OCI-LY1 (cell line): ENCODE results near the gene PARD3.

Experiments used
- H2AFZ ChIP-seq: fragments of 200-600 bp; sonication (generic), shearing (Covaris generic); 2 replicates; pipeline ENCODE4 v1.6.0; 2014; ENCODE audit warnings: antibody characterized with exemption, mild to moderate bottlenecking, low read length
- H3F3A ChIP-seq: fragments of 200-600 bp; sonication (generic), shearing (Covaris generic); 2 replicates; pipeline ENCODE4 v1.6.0; 2014; ENCODE audit warnings: mild to moderate bottlenecking, antibody characterized with exemption, low read length, moderate library complexity; ENCODE audit not compliant: insufficient read depth
- H3K27ac ChIP-seq: fragments of 200-600 bp; sonication (generic); 2 replicates; pipeline ENCODE4 v1.5.1; 2014; ENCODE audit warnings: low read length, mixed run types, mild to moderate bottlenecking, low read depth; ENCODE audit not compliant: poor library complexity, severe bottlenecking
- H3K27me3 ChIP-seq: fragments of 200-600 bp; sonication (generic); 2 replicates; pipeline ENCODE4 v1.6.0; 2014; ENCODE audit warnings: antibody characterized with exemption, mild to moderate bottlenecking, low read length, moderate library complexity; ENCODE audit not compliant: insufficient read depth
- H3K36me3 ChIP-seq: fragments of 200-600 bp; sonication (generic); 2 replicates; pipeline ENCODE4 v1.6.1; 2014; ENCODE audit warnings: mild to moderate bottlenecking, antibody characterized with exemption, low read length, moderate library complexity, mixed read lengths; ENCODE audit not compliant: insufficient read depth
- H3K4me1 ChIP-seq: fragments of 200-600 bp; sonication (generic); 2 replicates; pipeline ENCODE4 v1.5.1; 2014; ENCODE audit warnings: mild to moderate bottlenecking, low read length, moderate library complexity; ENCODE audit not compliant: insufficient read depth, severe bottlenecking
- H3K4me2 ChIP-seq: fragments of 200-600 bp; sonication (generic), shearing (Covaris generic); 2 replicates; pipeline ENCODE4 v1.6.1; 2014; ENCODE audit warnings: low read length
- H3K4me3 ChIP-seq: fragments of 200-600 bp; sonication (generic); 2 replicates; pipeline ENCODE4 v1.5.1; 2014; ENCODE audit warnings: low read length, low read depth, mild to moderate bottlenecking, mixed read lengths; ENCODE audit not compliant: poor library complexity, severe bottlenecking
- H3K79me2 ChIP-seq: fragments of 200-600 bp; shearing (Covaris generic); 2 replicates; pipeline ENCODE4 v1.6.1; 2016; ENCODE audit warnings: mixed run types, low read length, mixed read lengths; ENCODE audit not compliant: insufficient read depth
- H3K9ac ChIP-seq: fragments of 200-600 bp; sonication (generic), shearing (Covaris generic); 2 replicates; pipeline ENCODE4 v1.6.1; 2014; ENCODE audit warnings: mild to moderate bottlenecking, low read length, mixed read lengths
- H3K9me2 ChIP-seq: fragments of 200-600 bp; sonication (generic), shearing (Covaris generic); 2 replicates; pipeline ENCODE4 v1.6.1; 2014; ENCODE audit warnings: low read depth, mild to moderate bottlenecking, low read length, mixed read lengths
- H3K9me3 ChIP-seq: fragments of 200-600 bp; shearing (Covaris generic); 2 replicates; pipeline ENCODE4 v1.6.1; 2014; ENCODE audit warnings: low read length, mixed read lengths
- H4K20me1 ChIP-seq: fragments of 200-600 bp; sonication (generic), shearing (Covaris generic); 2 replicates; pipeline ENCODE4 v1.6.0; 2016; ENCODE audit warnings: mild to moderate bottlenecking, low read length; ENCODE audit not compliant: insufficient read depth
- EZH2 ChIP-seq: fragments of 200-600 bp; sonication (generic), shearing (Covaris generic); IDR thresholded peaks from 2 replicates; pipeline ENCODE4 v1.8.0; 2017; ENCODE audit warnings: borderline replicate concordance, mixed run types, mild to moderate bottlenecking, antibody characterized with exemption, low read length, moderate library complexity, mixed read lengths
- TF ChIP-seq, protein P1 (sequence below): fragments of 200-600 bp; sonication (generic), shearing (Covaris generic); IDR thresholded peaks from 2 replicates; pipeline ENCODE4 v1.5.1; 2017; ENCODE audit warnings: mild to moderate bottlenecking, antibody characterized with exemption, low read length, moderate library complexity, mixed read lengths

PARD3 gene

DNA sequence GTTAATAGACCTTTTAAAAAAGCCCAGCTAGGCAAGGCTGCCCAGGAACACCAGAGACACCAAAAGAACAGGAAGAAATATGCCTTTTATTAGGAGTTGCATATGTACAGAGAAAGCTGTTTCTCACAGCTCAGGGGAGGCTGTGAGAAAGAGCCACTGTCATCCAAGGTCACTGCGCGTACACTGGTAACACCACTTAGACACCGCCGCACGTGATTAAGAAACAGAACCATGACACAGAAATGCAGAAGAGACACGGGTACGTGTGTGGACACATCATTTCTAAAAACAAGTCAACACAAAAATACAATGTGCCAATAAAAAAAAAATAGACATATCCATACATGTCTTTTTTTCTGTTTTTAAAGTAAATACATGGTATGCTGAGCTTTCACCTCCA lies 705.6 kb downstream of the PARD3 start:
- Histone ChIP-seq H3K36me3 (no peaks in the 10 kb centered on the region), H3K4me2 (no peak overlapping the region), H3K27me3 (no peaks in the 10 kb centered on the region), H3K9me3 (no peaks in the 10 kb centered on the region), H3F3A (no peaks in the 10 kb centered on the region), H3K4me3 (no peak overlapping the region), H2AFZ (no peak overlapping the region), H3K79me2 (no peaks in the 10 kb centered on the region), H3K27ac (no peak overlapping the region), H3K9me2 (no peaks in the 10 kb centered on the region; the same call in 1 of the 2 replicates), H3K4me1 (no peaks in the 10 kb centered on the region), H3K9ac (no peak overlapping the region), H4K20me1 (no peaks in the 10 kb centered on the region)
- no peak for TF ChIP-seq EZH2
- TF ChIP-seq, protein P1, sequence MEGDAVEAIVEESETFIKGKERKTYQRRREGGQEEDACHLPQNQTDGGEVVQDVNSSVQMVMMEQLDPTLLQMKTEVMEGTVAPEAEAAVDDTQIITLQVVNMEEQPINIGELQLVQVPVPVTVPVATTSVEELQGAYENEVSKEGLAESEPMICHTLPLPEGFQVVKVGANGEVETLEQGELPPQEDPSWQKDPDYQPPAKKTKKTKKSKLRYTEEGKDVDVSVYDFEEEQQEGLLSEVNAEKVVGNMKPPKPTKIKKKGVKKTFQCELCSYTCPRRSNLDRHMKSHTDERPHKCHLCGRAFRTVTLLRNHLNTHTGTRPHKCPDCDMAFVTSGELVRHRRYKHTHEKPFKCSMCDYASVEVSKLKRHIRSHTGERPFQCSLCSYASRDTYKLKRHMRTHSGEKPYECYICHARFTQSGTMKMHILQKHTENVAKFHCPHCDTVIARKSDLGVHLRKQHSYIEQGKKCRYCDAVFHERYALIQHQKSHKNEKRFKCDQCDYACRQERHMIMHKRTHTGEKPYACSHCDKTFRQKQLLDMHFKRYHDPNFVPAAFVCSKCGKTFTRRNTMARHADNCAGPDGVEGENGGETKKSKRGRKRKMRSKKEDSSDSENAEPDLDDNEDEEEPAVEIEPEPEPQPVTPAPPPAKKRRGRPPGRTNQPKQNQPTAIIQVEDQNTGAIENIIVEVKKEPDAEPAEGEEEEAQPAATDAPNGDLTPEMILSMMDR = no peak

DNA sequence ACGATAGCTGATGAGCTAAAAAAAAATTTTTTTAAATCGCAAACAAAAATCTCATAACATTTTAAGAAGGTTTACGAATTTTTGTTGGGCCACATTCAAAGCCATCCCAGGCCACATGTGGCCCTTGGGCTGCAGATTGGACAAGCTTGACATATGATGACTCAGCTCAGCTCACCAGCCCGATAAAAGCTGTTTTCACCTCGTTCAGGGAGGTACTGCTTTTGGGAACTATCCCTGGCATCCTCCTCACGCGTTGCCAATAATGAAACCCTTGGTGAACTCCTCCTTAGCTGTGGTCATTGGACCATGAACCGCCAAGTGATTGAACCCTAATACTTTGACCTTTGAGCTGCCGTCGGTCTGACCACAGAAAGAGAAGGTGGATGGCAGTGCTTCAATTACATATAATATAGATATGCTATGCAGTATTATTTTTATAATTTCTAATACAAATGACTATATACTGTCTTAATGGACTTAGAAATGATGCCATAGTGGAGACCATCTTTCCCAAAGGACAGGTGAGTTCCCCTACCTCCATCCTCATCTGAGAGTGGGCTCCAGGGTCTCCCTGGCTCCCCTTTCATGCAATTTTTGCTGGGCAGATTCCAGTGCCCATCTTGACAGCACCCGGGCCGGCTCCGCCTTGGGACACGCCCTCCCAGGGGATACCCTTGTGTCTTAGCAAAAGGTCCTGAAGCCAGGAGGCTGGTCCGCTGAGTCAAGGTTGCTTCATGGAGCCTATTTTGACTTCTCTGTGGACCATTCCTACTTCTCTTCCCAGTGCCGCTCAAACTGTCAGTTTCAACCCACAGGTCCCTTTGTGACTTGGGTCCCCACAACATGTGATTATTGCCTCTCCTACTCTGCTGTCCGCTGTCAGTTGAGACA lies 707.2 kb downstream of the PARD3 start:
- no peaks in the 10 kb centered on the region for H3K9me3 ChIP-seq
- no peak overlapping the region for H3K9ac ChIP-seq
- no peak overlapping the region for H3K27ac ChIP-seq
- no peaks in the 10 kb centered on the region; the same call in 1 of the 2 replicates for H3K9me2 ChIP-seq
- H3K36me3 ChIP-seq = no peaks in the 10 kb centered on the region
- no peaks in the 10 kb centered on the region for H3F3A ChIP-seq
- no peaks in the 10 kb centered on the region for H4K20me1 ChIP-seq
- H3K4me1 ChIP-seq = no peaks in the 10 kb centered on the region
- no peaks in the 10 kb centered on the region for H3K79me2 ChIP-seq
- no peak overlapping the region for H3K4me2 ChIP-seq
- TF ChIP-seq, protein P1 = no peak
- TF ChIP-seq EZH2 = no peak
- H3K27me3 ChIP-seq = no peaks in the 10 kb centered on the region
- no peak overlapping the region for H2AFZ ChIP-seq
- no peak overlapping the region for H3K4me3 ChIP-seq

DNA sequence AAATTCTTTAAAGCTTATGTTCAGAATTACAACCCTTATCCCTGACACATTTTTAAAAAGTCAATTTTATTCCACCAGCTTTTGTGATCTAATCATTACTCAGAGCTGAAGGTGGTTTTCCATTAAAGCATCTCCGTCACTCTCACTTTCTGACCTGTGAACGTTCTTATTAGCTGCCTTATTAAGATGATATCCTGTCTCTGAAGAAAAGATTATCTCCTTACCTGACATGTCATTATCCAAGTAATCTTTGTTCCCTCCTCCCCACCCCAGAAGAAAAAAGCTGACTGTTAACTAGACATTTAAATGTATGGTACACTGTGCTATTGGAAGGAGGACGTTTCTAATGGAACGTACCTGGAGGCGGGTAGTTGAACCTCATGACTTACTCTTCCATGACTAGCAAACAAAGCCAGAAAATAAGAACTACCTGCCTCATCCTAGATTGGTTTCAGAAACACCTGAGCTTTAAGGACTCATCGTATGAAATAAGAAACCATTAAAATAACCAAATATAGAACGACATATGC lies 708.7 kb downstream of the PARD3 start:
- no peaks in the 10 kb centered on the region for H3K9me3 ChIP-seq
- no peak overlapping the region for H3K27ac ChIP-seq
- H3K9ac ChIP-seq = no peak overlapping the region
- H3K4me3 ChIP-seq = no peak overlapping the region
- H3K9me2 ChIP-seq = no peaks in the 10 kb centered on the region
- no peaks in the 10 kb centered on the region for H3F3A ChIP-seq
- no peaks in the 10 kb centered on the region for H3K4me1 ChIP-seq
- no peaks in the 10 kb centered on the region for H4K20me1 ChIP-seq
- TF ChIP-seq, protein P1 = no peak
- TF ChIP-seq EZH2 = no peak
- no peaks in the 10 kb centered on the region for H3K27me3 ChIP-seq
- H3K4me2 ChIP-seq = no peak overlapping the region
- no peaks in the 10 kb centered on the region for H3K36me3 ChIP-seq
- no peak overlapping the region for H2AFZ ChIP-seq
- H3K79me2 ChIP-seq = no peaks in the 10 kb centered on the region
